ENCODE results near the gene ATP6V0D1. TPM values are rescaled to one million over a fixed set of nuclear protein-coding genes. Genes with fewer than 3 reads are reported as not detected.
A peak's percentile ranks its signal among the peaks of the same experiment; 100 is the strongest.

The ATP6V0D1 gene
- total and polyA plus RNA-seq, 2 experiments from 2014 or later, result 20.6 to 68.7 TPM

DNA sequence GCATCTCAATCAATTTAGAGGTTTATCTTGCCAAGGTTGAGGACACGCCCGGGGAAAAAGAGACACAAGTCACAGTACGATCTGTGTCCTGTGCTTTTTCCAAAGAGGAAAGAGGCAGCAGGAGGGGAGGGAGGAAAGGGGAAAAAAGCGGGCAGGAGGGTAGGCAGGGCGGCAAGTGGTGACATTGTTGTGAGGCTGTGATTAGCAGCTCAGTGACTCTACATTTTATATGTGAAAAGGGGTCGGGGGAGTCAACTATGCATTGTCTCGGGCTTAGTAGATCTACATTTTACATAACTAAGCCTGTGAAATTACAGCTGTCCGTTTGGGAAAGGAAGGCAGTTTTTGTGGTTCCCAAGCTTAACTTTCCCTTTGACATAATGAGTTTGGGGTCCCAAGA is 25.5 kb upstream of the ATP6V0D1 start:
- ATAC-seq (peak; percentile 83), DNase-seq (ENCODE audit: low spot score) (peak; percentile 35)
- no peak overlapping the region for H3K27ac ChIP-seq (ENCODE audit: low read depth)
- TF ChIP-seq STAT1 (IDR thresholded peaks at IDR 0.05; ENCODE audit: unreplicated experiment) (no peak), JUNB (IDR thresholded peaks at IDR 0.05; ENCODE audit: unreplicated experiment) (no peak), EZH2 (IDR thresholded peaks at IDR 0.05; ENCODE audit: low read depth, unreplicated experiment) (no peak), POLR2AphosphoS5 (IDR thresholded peaks at IDR 0.05; ENCODE audit: low read depth) (no peak), EZH2phosphoT487 (IDR thresholded peaks at IDR 0.05; ENCODE audit: unreplicated experiment) (no peak), CREB1 (CRISPR knock-in tag; IDR thresholded peaks at IDR 0.05; ENCODE audit: low read depth) (no peak)
- no peaks in the 10 kb centered on the region for H3K36me3 ChIP-seq (ENCODE audit: insufficient read depth)
- H3K4me1 ChIP-seq (ENCODE audit: insufficient read depth), result no peaks in the 10 kb centered on the region
- H3K79me2 ChIP-seq (replicated peaks; ENCODE audit: insufficient read depth), result no peaks in the 10 kb centered on the region
- 0 out of 2 replicates have a peak overlapping the region, but pooled peaks have one; percentile 6 for H2AFZ ChIP-seq
- peaks cover 18% of the 10 kb centered on the region for H3K27me3 Mint-ChIP-seq (ENCODE audit: insufficient read depth, low read depth, poor library complexity)
- H3K4me1 Mint-ChIP-seq, result peaks cover 5% of the 10 kb centered on the region; the same call in 2 of the 3 replicates
- H3K36me3 Mint-ChIP-seq (ENCODE audit: low read depth), result no peaks in the 10 kb centered on the region
- no peaks in the 10 kb centered on the region for H3K9me3 Mint-ChIP-seq
- no peak overlapping the region for H3K4me3 Mint-ChIP-seq
- no peak overlapping the region for H3K4me2 ChIP-seq
- no peaks in the 10 kb centered on the region for H3K9me2 ChIP-seq (ENCODE audit: insufficient read depth)
- H3K4me3 ChIP-seq, result no peak overlapping the region
- H3F3A ChIP-seq (replicated peaks; ENCODE audit: low read depth), result no peaks in the 10 kb centered on the region
- H3K27ac Mint-ChIP-seq, result no peak overlapping the region
- H4K20me1 ChIP-seq (replicated peaks; ENCODE audit: insufficient read depth), result no peaks in the 10 kb centered on the region
- H3K27me3 ChIP-seq (ENCODE audit: insufficient read depth), result 0 out of 2 replicates have a peak, but pooled peaks cover 3% of the 10 kb centered on the region

- H3K36me3 ChIP-seq (ENCODE audit: insufficient read depth), result no peaks in the 10 kb centered on the region
- H3K79me2 ChIP-seq (replicated peaks; ENCODE audit: insufficient read depth), result no peaks in the 10 kb centered on the region
- Mint-ChIP-seq H3K27me3 (ENCODE audit: insufficient read depth, low read depth, poor library complexity) (peaks cover 22% of the 10 kb centered on the region), H3K4me3 (no peak overlapping the region), H3K36me3 (ENCODE audit: low read depth) (no peaks in the 10 kb centered on the region), H3K9me3 (no peaks in the 10 kb centered on the region), H3K4me1 (peaks cover 5% of the 10 kb centered on the region; the same call in 2 of the 3 replicates), H3K27ac (no peak overlapping the region)
- H2AFZ ChIP-seq, result no peak overlapping the region
- H3K4me2 ChIP-seq, result no peak overlapping the region
- no peak overlapping the region for H3K4me3 ChIP-seq
- H4K20me1 ChIP-seq (replicated peaks; ENCODE audit: insufficient read depth), result no peaks in the 10 kb centered on the region
- no peak overlapping the region for H3K27ac ChIP-seq (ENCODE audit: low read depth)
- ATAC-seq (no peak), DNase-seq (ENCODE audit: low spot score) (no peak)
- no peaks in the 10 kb centered on the region for H3K4me1 ChIP-seq (ENCODE audit: insufficient read depth)
- H3K9me2 ChIP-seq (ENCODE audit: insufficient read depth), result no peaks in the 10 kb centered on the region
- 0 out of 2 replicates have a peak, but pooled peaks cover 3% of the 10 kb centered on the region for H3K27me3 ChIP-seq (ENCODE audit: insufficient read depth)
- H3F3A ChIP-seq (replicated peaks; ENCODE audit: low read depth), result no peaks in the 10 kb centered on the region
- no peak for TF ChIP-seq ZNF331 (CRISPR knock-in tag; IDR thresholded peaks at IDR 0.05; ENCODE audit: low read depth)
- TF ChIP-seq, protein P1, sequence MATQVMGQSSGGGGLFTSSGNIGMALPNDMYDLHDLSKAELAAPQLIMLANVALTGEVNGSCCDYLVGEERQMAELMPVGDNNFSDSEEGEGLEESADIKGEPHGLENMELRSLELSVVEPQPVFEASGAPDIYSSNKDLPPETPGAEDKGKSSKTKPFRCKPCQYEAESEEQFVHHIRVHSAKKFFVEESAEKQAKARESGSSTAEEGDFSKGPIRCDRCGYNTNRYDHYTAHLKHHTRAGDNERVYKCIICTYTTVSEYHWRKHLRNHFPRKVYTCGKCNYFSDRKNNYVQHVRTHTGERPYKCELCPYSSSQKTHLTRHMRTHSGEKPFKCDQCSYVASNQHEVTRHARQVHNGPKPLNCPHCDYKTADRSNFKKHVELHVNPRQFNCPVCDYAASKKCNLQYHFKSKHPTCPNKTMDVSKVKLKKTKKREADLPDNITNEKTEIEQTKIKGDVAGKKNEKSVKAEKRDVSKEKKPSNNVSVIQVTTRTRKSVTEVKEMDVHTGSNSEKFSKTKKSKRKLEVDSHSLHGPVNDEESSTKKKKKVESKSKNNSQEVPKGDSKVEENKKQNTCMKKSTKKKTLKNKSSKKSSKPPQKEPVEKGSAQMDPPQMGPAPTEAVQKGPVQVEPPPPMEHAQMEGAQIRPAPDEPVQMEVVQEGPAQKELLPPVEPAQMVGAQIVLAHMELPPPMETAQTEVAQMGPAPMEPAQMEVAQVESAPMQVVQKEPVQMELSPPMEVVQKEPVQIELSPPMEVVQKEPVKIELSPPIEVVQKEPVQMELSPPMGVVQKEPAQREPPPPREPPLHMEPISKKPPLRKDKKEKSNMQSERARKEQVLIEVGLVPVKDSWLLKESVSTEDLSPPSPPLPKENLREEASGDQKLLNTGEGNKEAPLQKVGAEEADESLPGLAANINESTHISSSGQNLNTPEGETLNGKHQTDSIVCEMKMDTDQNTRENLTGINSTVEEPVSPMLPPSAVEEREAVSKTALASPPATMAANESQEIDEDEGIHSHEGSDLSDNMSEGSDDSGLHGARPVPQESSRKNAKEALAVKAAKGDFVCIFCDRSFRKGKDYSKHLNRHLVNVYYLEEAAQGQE (IDR thresholded peaks at IDR 0.05; ENCODE audit: unreplicated experiment), result no peak
- no peak for TF ChIP-seq JUNB (IDR thresholded peaks at IDR 0.05; ENCODE audit: unreplicated experiment)
- no peak for TF ChIP-seq EZH2phosphoT487 (IDR thresholded peaks at IDR 0.05; ENCODE audit: unreplicated experiment)
- TF ChIP-seq ETS1 (IDR thresholded peaks at IDR 0.05), result no peak
- no peak for TF ChIP-seq CREB1 (CRISPR knock-in tag; IDR thresholded peaks at IDR 0.05; ENCODE audit: low read depth)
- TF ChIP-seq NANOG (IDR thresholded peaks at IDR 0.05; ENCODE audit: borderline replicate concordance), result no peak
- TF ChIP-seq POLR2AphosphoS5 (IDR thresholded peaks at IDR 0.05; ENCODE audit: low read depth), result no peak
- TF ChIP-seq, protein P2, sequence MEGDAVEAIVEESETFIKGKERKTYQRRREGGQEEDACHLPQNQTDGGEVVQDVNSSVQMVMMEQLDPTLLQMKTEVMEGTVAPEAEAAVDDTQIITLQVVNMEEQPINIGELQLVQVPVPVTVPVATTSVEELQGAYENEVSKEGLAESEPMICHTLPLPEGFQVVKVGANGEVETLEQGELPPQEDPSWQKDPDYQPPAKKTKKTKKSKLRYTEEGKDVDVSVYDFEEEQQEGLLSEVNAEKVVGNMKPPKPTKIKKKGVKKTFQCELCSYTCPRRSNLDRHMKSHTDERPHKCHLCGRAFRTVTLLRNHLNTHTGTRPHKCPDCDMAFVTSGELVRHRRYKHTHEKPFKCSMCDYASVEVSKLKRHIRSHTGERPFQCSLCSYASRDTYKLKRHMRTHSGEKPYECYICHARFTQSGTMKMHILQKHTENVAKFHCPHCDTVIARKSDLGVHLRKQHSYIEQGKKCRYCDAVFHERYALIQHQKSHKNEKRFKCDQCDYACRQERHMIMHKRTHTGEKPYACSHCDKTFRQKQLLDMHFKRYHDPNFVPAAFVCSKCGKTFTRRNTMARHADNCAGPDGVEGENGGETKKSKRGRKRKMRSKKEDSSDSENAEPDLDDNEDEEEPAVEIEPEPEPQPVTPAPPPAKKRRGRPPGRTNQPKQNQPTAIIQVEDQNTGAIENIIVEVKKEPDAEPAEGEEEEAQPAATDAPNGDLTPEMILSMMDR (conservative IDR thresholded peaks at IDR 0.05; ENCODE audit: low read depth in 2 of 2), result no peak
- TF ChIP-seq EZH2 (IDR thresholded peaks at IDR 0.05; ENCODE audit: low read depth, unreplicated experiment), result no peak
These were observed 23.4 kb upstream of the ATP6V0D1 start for GRCh38 chr16:67504031-67505021.
